Measurements from ENCODE around the gene GRIA4.
"Not testable (repeated sequence)": the region's sequence is repeated elsewhere in the genome, so short reads cannot be mapped to it uniquely, and the experiment has no call there.

GRIA4 gene

DNA sequence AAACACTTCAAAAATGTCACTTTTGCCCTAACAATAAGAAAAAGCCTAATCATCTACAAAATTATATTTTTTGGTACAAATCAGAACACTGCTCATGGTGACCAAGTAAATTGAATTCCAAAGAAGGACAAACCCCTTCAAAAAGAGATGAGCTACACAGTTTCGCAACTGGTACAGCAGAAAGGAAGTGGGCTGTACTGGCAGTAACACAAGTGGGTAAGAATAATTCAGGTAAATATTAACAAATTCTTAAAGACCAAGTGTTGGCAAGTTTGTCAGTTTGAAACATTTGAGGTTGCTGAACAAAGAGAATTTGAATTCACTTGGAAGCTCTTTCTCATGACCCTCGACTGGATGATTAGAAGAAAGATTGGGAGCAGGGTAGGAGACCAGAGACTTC is 376.7 kb downstream of the GRIA4 start:
- Histone ChIP-seq H2BK120ac (ENCODE audit: low read depth, low read length) (no peak overlapping the region), H3K23ac (ENCODE audit: low read length) (no peak overlapping the region), H3K56ac (ENCODE audit: low read length) (no peak overlapping the region), H3K4me3 (ENCODE audit: low read length) (no peak overlapping the region), H4K8ac (ENCODE audit: low read depth, low read length) (no peak overlapping the region), H2BK15ac (replicated peaks; ENCODE audit: low read depth) (no peak overlapping the region), H3K18ac (ENCODE audit: low read length) (no peak overlapping the region), H3K36me3 (ENCODE audit: control insufficient read depth, insufficient read depth, low read length) (no peaks in the 10 kb centered on the region), H2AK5ac (ENCODE audit: low read length) (no peak overlapping the region), H3K4ac (ENCODE audit: low read depth, low read length) (no peak overlapping the region), H3K79me2 (ENCODE audit: control insufficient read depth, insufficient read depth, low read length) (no peaks in the 10 kb centered on the region), H2BK5ac (ENCODE audit: low read length) (no peak overlapping the region), H3K79me1 (ENCODE audit: low read length) (no peaks in the 10 kb centered on the region), H3K27me3 (ENCODE audit: insufficient read depth, low read length, poor library complexity) (no peaks in the 10 kb centered on the region), H3K4me1 (ENCODE audit: control insufficient read depth, low read depth, low read length) (no peaks in the 10 kb centered on the region), H3K27ac (ENCODE audit: low read depth, low read length) (no peak overlapping the region), H4K5ac (ENCODE audit: low read length) (no peak overlapping the region), H3K4me2 (ENCODE audit: low read length) (no peak overlapping the region), H3K9ac (ENCODE audit: low read length) (no peak overlapping the region)
- WGBS (ENCODE audit: extremely low coverage, insufficient coverage, low lambda C conversion rate) = no CpG with 5 or more reads among the region's 2 CpGs
- DNase-seq = no peak

DNA sequence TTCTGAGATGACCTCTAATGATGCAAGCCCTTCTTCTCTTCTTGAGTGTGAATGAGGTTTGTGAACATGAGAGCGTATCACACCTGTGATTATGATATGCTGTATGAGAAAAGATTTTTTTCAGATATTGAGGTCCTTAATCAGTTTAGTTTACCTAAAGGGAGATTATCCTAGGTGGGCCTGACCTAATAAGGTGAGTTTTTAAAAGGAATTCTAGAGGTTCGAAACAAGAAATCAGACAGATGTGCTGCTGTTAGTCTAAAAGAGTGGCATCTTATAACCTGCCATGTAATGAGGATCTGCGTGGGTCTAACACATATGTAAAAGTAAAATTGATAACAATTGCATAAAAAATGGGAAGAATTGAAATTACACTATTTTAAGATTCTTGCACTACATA is 378.3 kb downstream of the GRIA4 start:
- Histone ChIP-seq H3K79me2 (ENCODE audit: control insufficient read depth, insufficient read depth, low read length) (no peaks in the 10 kb centered on the region), H3K4ac (ENCODE audit: low read depth, low read length) (no peak overlapping the region), H3K27me3 (ENCODE audit: insufficient read depth, low read length, poor library complexity) (no peaks in the 10 kb centered on the region), H4K8ac (ENCODE audit: low read depth, low read length) (no peak overlapping the region), H3K18ac (ENCODE audit: low read length) (no peak overlapping the region), H3K4me3 (ENCODE audit: low read length) (no peak overlapping the region), H3K4me1 (ENCODE audit: control insufficient read depth, low read depth, low read length) (no peaks in the 10 kb centered on the region), H3K79me1 (ENCODE audit: low read length) (no peaks in the 10 kb centered on the region), H3K27ac (ENCODE audit: low read depth, low read length) (no peak overlapping the region), H3K4me2 (ENCODE audit: low read length) (no peak overlapping the region), H2BK120ac (ENCODE audit: low read depth, low read length) (no peak overlapping the region), H4K5ac (ENCODE audit: low read length) (no peak overlapping the region), H3K56ac (ENCODE audit: low read length) (no peak overlapping the region), H3K36me3 (ENCODE audit: control insufficient read depth, insufficient read depth, low read length) (no peaks in the 10 kb centered on the region), H3K23ac (ENCODE audit: low read length) (no peak overlapping the region), H2AK5ac (ENCODE audit: low read length) (no peak overlapping the region), H2BK15ac (replicated peaks; ENCODE audit: low read depth) (no peak overlapping the region), H3K9ac (ENCODE audit: low read length) (no peak overlapping the region), H2BK5ac (ENCODE audit: low read length) (no peak overlapping the region)
- WGBS (ENCODE audit: extremely low coverage, insufficient coverage, low lambda C conversion rate) = no CpG with 5 or more reads among the region's 3 CpGs
- DNase-seq = no peak

- H3K4me1 ChIP-seq (ENCODE audit: control insufficient read depth, low read depth, low read length) = no peaks in the 10 kb centered on the region
- no peak overlapping the region for H3K23ac ChIP-seq (ENCODE audit: low read length)
- H3K18ac ChIP-seq (ENCODE audit: low read length) = no peak overlapping the region
- no peak overlapping the region for H2BK5ac ChIP-seq (ENCODE audit: low read length)
- no peak overlapping the region for H2AK5ac ChIP-seq (ENCODE audit: low read length)
- no peaks in the 10 kb centered on the region for H3K27me3 ChIP-seq (ENCODE audit: insufficient read depth, low read length, poor library complexity)
- H3K4me2 ChIP-seq (ENCODE audit: low read length) = no peak overlapping the region
- no peak for DNase-seq
- H2BK15ac ChIP-seq (replicated peaks; ENCODE audit: low read depth) = no peak overlapping the region
- no peaks in the 10 kb centered on the region for H3K79me2 ChIP-seq (ENCODE audit: control insufficient read depth, insufficient read depth, low read length)
- H4K8ac ChIP-seq (ENCODE audit: low read depth, low read length) = no peak overlapping the region
- H3K4ac ChIP-seq (ENCODE audit: low read depth, low read length) = no peak overlapping the region
- H3K4me3 ChIP-seq (ENCODE audit: low read length) = no peak overlapping the region
- no peaks in the 10 kb centered on the region for H3K36me3 ChIP-seq (ENCODE audit: control insufficient read depth, insufficient read depth, low read length)
- no peak overlapping the region for H3K56ac ChIP-seq (ENCODE audit: low read length)
- no peak overlapping the region for H3K27ac ChIP-seq (ENCODE audit: low read depth, low read length)
- no peak overlapping the region for H3K9ac ChIP-seq (ENCODE audit: low read length)
- H4K5ac ChIP-seq (ENCODE audit: low read length) = no peak overlapping the region
- WGBS (ENCODE audit: extremely low coverage, insufficient coverage, low lambda C conversion rate) = no CpG with 5 or more reads among the region's 2 CpGs
- H2BK120ac ChIP-seq (ENCODE audit: low read depth, low read length) = no peak overlapping the region
- no peaks in the 10 kb centered on the region for H3K79me1 ChIP-seq (ENCODE audit: low read length)
These were observed 379.3 kb downstream of the GRIA4 start for GRCh38 chr11:105989124-105989523.

- Histone ChIP-seq H4K5ac (ENCODE audit: low read length) (no peak overlapping the region), H3K27ac (ENCODE audit: low read depth, low read length) (no peak overlapping the region), H2BK120ac (ENCODE audit: low read depth, low read length) (no peak overlapping the region), H3K79me2 (ENCODE audit: control insufficient read depth, insufficient read depth, low read length) (no peaks in the 10 kb centered on the region), H3K56ac (ENCODE audit: low read length) (no peak overlapping the region), H2BK5ac (ENCODE audit: low read length) (no peak overlapping the region), H3K18ac (ENCODE audit: low read length) (no peak overlapping the region), H3K79me1 (ENCODE audit: low read length) (no peaks in the 10 kb centered on the region), H3K4me2 (ENCODE audit: low read length) (no peak overlapping the region), H4K8ac (ENCODE audit: low read depth, low read length) (no peak overlapping the region), H3K36me3 (ENCODE audit: control insufficient read depth, insufficient read depth, low read length) (no peaks in the 10 kb centered on the region), H2BK15ac (replicated peaks; ENCODE audit: low read depth) (no peak overlapping the region), H2AK5ac (ENCODE audit: low read length) (no peak overlapping the region), H3K4ac (ENCODE audit: low read depth, low read length) (no peak overlapping the region), H3K4me1 (ENCODE audit: control insufficient read depth, low read depth, low read length) (no peaks in the 10 kb centered on the region), H3K4me3 (ENCODE audit: low read length) (no peak overlapping the region), H3K27me3 (ENCODE audit: insufficient read depth, low read length, poor library complexity) (no peaks in the 10 kb centered on the region), H3K23ac (ENCODE audit: low read length) (no peak overlapping the region), H3K9ac (ENCODE audit: low read length) (no peak overlapping the region)
- no peak for DNase-seq
- WGBS (ENCODE audit: extremely low coverage, insufficient coverage, low lambda C conversion rate) = no CpG with 5 or more reads among the region's 4 CpGs
These were observed 382.0 kb downstream of the GRIA4 start for GRCh38 chr11:105991888-105992287.

DNA sequence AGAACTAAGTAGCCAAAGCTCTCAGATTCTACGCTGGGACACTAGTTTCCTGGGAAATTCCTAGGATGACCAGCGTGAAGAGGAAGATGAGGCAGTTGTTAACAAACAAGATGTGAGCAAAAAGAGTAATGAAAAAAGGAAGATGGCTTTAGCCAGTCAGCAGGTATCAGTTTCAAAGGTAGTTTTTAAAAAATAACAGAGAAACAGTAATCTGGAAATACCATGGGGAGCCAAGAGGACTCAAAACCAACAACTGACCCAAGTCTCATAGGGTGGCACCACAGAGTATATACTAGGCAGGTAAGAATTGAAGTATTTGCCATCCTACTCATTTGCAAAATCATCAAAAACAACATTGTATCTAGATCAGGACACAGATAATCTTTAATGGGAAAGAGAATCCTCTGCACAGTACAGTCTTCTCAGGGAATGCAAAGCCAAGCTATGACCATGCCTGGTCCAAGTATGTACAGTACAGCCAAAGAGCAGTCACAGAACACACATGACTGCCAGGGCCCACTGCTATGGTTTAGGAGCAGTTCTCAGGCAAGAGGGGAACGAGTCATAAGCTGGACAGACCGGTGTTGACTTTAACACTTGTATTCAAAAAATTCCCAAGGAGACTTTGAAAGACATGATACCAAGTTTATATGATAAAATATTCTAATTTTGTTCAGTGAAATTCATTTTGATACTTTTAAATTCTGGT is 391.6 kb downstream of the GRIA4 start:
- no peak overlapping the region for H3K9ac ChIP-seq (ENCODE audit: low read length)
- H3K56ac ChIP-seq (ENCODE audit: low read length) = no peak overlapping the region
- no peak overlapping the region for H2BK5ac ChIP-seq (ENCODE audit: low read length)
- H3K18ac ChIP-seq (ENCODE audit: low read length) = no peak overlapping the region
- no CpG with 5 or more reads among the region's 4 CpGs for WGBS (ENCODE audit: extremely low coverage, insufficient coverage, low lambda C conversion rate)
- no peaks in the 10 kb centered on the region for H3K27me3 ChIP-seq (ENCODE audit: insufficient read depth, low read length, poor library complexity)
- H2BK15ac ChIP-seq (replicated peaks; ENCODE audit: low read depth) = no peak overlapping the region
- peaks cover 2% of the 10 kb centered on the region for H3K79me1 ChIP-seq (ENCODE audit: low read length)
- no peak overlapping the region for H3K4ac ChIP-seq (ENCODE audit: low read depth, low read length)
- H2AK5ac ChIP-seq (ENCODE audit: low read length) = no peak overlapping the region
- no peak overlapping the region for H2BK120ac ChIP-seq (ENCODE audit: low read depth, low read length)
- no peak overlapping the region for H3K4me2 ChIP-seq (ENCODE audit: low read length)
- no peak for DNase-seq
- peaks cover 1% of the 10 kb centered on the region for H3K79me2 ChIP-seq (ENCODE audit: control insufficient read depth, insufficient read depth, low read length)
- H3K23ac ChIP-seq (ENCODE audit: low read length) = no peak overlapping the region
- H4K5ac ChIP-seq (ENCODE audit: low read length) = no peak overlapping the region
- H3K4me3 ChIP-seq (ENCODE audit: low read length) = no peak overlapping the region
- peaks cover 2% of the 10 kb centered on the region for H3K36me3 ChIP-seq (ENCODE audit: control insufficient read depth, insufficient read depth, low read length)
- no peak overlapping the region for H4K8ac ChIP-seq (ENCODE audit: low read depth, low read length)
- no peak overlapping the region for H3K27ac ChIP-seq (ENCODE audit: low read depth, low read length)
- H3K4me1 ChIP-seq (ENCODE audit: control insufficient read depth, low read depth, low read length) = no peaks in the 10 kb centered on the region

DNA sequence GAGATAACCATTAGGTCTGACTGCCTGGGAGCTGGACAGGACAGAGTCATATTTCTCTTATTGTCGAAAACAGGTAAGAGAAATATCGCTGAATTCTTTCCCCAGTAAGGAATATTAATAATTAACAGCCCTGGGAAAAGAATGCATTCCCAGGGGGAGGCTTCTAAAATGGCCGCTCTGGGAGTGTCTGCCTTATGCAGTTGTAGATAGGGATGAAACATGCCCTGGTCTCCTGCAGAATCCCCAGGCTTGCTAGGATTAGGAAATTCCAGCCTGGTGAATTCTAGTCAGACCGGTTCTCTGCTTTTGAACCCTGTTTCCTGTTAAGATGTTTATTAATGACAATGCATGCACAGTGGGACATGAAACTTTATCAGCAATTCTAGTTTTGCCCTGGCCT is 393.2 kb downstream of the GRIA4 start:
- not testable (repeated sequence) for H2BK15ac ChIP-seq (replicated peaks; ENCODE audit: low read depth); H3K9ac ChIP-seq (ENCODE audit: low read length); H3K4me2 ChIP-seq (ENCODE audit: low read length); H3K27ac ChIP-seq (ENCODE audit: low read depth, low read length); H2BK5ac ChIP-seq (ENCODE audit: low read length); H2AK5ac ChIP-seq (ENCODE audit: low read length); H3K23ac ChIP-seq (ENCODE audit: low read length); H2BK120ac ChIP-seq (ENCODE audit: low read depth, low read length); H4K8ac ChIP-seq (ENCODE audit: low read depth, low read length); H3K4me3 ChIP-seq (ENCODE audit: low read length); H3K4me1 ChIP-seq (ENCODE audit: control insufficient read depth, low read depth, low read length); H3K4ac ChIP-seq (ENCODE audit: low read depth, low read length); H3K79me2 ChIP-seq (ENCODE audit: control insufficient read depth, insufficient read depth, low read length); H3K36me3 ChIP-seq (ENCODE audit: control insufficient read depth, insufficient read depth, low read length); H3K27me3 ChIP-seq (ENCODE audit: insufficient read depth, low read length, poor library complexity); H3K18ac ChIP-seq (ENCODE audit: low read length); H4K5ac ChIP-seq (ENCODE audit: low read length); H3K56ac ChIP-seq (ENCODE audit: low read length); DNase-seq; H3K79me1 ChIP-seq (ENCODE audit: low read length)
- WGBS (ENCODE audit: extremely low coverage, insufficient coverage, low lambda C conversion rate) = no CpG with 5 or more reads among the region's 4 CpGs

All from mesendoderm (in vitro differentiated cells).